OCI-M2 (cell line): ENCODE data around the gene TMEM62.
A peak's percentile ranks its signal among the peaks of the same experiment; 100 is the strongest.

Experiments used
- DNase-seq: peaks from one replicate; lab custom pipeline; 2025; ENCODE audit not compliant: unreplicated experiment; lab: John Stamatoyannopoulos, UW

The TMEM62 gene

DNA sequence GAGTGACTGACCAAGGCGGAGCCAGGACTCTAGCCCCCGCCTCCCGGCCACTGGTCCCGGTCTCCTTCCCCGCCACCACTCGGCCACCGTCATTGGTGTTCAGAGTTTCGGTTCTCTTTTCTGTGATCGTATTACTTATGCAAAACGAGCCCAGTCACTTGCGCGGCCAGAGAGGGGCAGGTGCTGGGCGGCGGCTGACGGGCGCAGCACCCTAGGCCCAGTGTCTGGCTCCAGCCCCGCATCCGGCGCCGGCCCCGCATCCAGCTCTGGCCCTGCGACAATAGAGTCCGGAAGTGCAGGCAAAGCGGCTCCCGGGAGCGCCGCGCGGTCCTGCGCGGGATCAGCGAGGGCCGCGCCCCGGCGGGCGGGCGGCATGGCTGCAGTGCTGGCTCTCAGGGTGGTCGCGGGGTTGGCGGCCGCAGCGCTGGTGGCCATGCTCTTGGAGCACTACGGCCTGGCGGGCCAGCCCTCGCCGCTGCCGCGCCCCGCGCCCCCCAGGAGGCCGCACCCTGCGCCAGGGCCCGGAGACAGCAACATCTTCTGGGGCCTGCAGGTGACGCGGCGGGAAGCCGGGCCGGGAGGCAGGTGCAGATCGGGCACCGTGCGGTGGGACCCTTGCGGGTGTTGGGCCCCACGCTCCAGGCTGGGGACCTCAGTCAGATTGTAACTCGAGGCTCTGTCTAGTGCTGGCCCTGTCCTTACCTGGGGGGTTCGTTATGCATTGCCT is at the start of gene TMEM62:
Gene TMEM62, plus strand, starts transcription at position 157 of the 727 bp plus-strand sequence. Its CDS starts 217 bp downstream, at position 374.
- DNase-seq = peak; percentile 63

DNA sequence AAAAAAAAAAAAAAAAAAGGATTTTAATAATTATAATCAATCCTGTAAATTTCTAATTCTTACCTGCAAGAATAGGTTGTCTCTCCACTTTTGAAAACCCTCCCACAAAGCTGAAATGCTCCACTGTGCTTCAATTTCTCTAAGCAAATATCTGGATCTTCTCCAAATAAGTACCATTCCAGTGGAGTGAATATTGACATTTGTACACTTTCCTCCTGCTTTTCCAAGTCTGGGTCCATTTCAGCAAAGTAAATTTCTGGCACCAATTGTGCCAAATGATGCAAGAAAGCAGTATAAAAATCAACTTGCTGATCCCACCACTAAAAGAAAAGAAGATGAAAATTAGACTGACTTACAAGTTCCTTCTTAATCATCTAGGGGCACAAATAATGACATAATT is 47.5 kb upstream of the TMEM62 start:
- no peak for DNase-seq

DNA sequence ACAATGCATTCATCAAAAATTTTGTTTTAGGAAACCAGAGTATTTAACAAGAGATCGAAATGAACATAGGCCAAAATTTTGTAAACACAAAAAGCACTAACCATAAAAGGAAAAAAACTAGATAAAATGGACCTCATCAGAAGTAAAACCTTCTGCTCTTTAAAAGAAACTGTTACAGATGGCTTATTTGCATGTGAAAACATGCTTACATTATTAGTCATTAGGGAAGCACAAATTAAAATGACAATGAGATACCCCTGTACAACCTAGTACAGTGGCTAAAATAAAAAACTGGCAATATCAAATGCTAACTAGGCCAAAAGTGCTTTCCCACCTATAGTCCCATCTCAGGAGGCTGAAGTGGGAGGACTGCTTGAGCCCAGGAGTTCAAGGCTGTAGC is 46.8 kb upstream of the TMEM62 start:
- DNase-seq = no peak

DNA sequence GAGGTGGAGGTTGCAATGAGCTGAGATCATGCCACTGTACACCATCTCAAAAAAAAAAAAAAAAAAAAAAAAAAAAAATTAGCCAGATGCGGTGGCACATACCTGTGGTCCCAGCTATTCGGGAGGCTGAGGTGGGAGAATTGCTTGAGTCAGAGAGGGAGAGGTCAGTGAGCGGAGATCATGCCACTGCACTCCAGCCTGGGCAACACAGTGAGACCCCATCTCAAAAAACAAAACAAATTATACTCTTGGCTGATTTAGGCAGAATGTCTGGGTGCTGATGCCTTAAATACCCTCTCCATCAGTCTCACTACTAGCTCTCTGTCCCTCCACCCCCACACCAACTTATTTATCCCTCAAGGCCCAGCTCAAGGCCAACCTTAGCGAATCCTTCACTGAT is 41.5 kb upstream of the TMEM62 start:
- no peak for DNase-seq

DNA sequence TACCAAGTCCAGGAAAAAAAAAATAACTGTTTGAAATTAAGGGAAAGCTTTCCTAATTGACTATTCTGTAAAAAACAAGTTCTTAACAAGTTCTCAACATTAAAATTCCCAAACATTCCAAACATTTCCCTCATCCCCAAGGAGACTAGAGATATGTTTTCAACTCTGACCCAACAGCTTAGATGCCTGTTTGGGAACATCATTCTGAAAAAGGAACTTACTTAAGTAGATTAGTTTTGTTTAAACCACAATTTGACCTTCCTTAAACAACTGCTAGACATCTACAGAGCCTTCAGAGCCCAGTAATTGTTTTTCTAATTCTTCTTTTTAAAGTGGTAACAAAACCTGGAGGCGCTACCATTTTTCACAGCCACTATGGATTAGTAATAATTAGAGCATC is 40.4 kb upstream of the TMEM62 start:
- no peak for DNase-seq

DNA sequence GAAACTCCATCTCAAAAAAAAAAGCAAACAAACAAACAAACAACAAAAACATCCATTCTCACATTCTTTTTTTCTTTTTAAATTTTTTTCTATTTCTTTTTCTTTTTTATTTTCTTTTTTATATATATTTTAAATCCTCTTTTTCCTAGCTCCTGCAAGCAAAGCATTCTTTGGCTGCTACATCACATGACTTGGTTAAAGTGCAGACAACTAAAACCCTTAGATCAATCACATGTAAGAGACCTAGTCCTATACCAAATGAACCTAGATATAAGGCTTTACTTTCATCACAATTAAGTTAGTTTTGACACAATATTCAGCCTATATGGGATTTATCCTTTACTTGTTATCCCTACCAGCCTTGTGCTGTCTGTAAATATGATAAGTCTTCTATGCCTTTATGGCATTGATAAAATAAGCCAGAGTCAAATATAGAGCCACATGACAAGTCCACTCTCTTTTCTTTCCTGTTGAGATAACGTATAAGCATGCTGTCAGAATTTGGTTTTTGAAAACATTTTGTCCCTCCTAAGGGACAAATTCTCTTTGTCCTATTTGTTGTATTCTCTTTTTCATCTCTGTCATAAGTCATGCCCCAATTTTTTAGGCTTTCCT is 38.9 kb upstream of the TMEM62 start:
- DNase-seq = no peak

DNA sequence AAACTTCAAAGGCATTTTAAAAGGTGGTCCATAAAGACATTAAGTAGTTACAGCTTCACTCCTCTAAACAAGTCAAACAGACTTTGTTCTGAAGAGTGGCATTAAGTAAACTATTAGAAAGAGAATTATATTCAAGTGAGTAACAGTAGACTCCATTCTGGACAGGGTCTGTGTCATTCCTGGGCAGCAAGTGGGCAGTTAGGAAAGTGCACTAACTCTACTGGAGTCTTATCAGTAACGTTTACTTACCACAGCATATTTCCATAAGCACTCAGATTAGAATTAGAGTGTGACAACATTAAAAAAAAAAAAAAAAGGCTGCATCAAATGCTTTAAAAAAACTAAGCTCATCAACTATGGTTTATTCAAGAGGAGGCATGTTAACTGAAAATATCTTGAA is 38.1 kb upstream of the TMEM62 start:
- no peak for DNase-seq

DNA sequence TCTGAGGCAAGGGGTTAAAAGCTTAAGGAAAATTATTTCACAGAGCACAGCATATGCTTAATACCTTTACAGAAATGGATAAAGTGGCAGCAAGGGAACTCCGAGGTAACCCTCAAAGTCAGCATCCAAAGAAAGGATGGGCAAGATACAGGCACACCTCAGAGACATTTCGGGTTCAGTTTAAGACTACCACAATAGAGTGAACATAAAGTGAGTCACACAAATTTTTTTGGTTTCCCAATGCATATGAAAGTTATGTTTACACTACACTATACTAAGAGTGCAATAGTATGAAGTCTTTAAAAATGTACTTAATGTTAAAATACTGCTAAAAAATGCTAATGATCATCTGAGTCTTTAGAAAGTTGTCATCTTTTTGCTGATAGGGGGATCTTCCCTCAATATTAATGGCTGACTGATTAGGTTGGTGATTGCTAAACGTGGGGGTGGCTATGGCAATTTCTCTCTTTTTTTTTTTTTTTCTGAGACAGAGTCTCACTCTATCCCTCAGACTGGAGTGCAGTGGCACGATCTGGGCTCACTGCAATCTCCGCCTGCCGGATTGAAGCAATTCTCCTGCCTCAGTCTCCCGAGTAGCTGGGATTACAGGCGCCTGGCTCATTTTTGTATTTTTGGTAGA is 37.6 kb upstream of the TMEM62 start:
- DNase-seq = no peak

DNA sequence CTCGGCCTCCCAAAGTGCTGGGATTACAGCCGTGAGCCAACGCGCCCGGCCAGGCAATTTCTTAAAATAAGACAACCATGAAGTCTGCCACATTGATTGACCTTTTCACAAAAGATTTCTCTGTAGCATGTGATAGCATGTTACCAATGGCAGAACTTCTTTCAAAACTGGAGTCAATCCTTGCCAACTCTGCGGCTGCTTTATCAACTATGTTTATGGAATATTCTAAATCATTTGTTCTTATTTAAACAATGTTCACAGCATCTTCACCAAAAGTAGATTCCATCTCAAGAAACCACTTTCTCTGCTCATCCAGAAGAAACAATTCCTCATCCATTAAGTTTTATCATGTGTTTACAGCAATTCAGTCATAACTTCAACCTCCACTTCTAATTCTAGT is 37.0 kb upstream of the TMEM62 start:
- no peak for DNase-seq

DNA sequence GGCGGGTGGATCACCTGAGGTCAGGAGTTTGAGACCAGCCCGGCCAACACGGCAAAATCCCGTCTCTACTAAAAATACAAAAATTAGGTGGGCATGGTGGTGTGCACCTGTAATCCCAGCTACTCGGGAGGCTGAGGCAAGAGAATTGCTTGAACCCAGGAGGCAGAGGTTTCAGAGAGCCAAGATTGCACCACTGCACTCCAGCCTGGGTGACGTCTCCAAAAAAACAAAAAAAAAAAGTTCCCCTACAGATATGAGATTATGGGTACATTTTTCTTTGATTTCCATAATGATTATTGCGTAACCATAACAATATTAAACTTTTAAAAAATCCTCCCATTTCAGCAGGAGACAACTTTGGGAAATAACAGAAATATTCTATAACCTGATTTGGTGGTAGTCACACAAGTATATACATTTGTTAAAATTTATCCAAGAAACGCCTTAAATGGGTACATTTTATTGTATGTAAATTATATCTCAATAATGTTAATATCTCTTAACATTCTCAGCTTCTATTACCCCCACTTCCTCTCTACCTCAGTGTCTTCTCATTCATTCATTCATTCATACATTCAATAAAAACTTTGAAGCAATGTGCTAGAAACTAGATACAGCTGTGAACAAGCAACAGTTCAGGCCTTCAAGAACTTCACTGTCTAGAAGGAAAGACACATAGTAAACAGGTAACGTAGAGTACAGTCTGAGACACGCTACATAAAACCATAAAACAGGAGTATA is 34.1 kb upstream of the TMEM62 start:
- DNase-seq = no peak

DNA sequence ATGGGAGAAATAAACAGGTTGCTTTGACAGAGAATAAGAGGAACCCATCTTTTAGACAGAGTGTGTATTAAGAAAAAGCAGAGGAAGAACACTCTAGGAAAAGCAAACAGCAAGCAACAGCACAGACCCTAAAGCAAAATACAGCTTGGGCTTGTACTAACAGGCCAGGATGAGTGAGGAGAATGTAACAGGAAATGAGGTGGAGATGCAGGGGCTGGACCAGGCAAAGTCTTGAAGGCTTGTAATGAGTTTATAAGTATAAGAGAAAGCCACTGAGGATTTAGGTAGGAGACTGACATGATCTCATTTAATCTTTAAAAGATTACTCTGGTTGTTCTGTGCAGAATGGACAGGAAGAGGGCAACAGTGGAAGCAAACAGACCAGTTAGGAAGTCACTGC is 32.4 kb upstream of the TMEM62 start:
- DNase-seq = no peak

DNA sequence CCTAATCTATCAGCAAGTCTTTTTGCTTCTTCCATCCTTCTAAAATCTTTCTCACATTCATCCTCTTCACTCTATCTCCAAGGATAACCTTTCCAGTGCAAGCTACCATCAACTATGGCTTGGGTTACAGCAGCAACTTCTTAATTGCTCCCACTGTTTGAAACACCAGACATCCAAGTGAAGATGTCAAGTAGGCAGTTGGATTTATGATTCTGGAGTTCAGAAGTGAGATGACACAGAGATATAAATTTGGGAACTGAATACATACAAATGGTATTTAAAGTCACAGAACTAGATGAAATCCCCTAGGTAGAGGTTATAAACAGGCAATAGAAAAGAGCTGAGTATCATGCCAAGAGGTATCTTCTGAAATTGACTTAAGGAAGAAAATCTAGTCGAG is 31.2 kb upstream of the TMEM62 start:
- no peak for DNase-seq

DNA sequence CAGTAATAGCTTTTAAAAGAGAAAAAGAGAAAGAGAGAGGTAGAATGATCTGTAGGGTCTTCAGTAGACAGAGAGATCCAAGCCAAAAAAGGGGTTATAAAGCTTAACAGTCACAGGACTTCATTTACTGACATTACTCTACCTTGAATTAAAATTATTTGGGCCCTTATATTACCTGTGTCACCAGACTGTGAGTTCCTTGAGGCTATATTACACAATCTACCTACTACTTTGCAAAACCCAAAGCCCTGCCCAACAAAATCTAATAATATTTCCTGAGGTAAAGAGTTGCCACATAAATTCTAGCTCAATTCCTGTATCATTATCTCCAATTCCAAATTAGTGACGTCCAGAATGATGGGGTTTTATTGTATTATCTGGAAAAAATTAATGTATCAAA is 29.5 kb upstream of the TMEM62 start:
- no peak for DNase-seq

DNA sequence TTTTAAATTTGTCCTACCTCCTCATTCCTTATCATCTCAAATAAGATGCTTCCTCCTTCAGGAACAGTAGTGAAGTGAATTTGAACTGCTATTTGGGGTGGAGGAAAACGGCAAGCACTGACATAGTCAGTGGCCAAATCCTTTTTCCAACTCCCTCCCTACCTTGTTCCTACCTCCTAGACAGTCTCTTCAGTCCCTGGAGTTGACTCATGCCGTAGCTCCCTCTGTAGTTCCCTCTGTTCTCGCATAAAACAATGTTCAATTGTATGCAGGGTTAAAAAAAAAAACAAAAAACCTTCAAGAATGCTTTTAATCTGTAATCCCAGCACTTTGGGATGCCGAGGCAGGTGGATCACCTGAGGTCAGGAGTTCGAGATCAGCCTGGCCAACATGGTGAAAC is 29.0 kb upstream of the TMEM62 start:
- DNase-seq = no peak

DNA sequence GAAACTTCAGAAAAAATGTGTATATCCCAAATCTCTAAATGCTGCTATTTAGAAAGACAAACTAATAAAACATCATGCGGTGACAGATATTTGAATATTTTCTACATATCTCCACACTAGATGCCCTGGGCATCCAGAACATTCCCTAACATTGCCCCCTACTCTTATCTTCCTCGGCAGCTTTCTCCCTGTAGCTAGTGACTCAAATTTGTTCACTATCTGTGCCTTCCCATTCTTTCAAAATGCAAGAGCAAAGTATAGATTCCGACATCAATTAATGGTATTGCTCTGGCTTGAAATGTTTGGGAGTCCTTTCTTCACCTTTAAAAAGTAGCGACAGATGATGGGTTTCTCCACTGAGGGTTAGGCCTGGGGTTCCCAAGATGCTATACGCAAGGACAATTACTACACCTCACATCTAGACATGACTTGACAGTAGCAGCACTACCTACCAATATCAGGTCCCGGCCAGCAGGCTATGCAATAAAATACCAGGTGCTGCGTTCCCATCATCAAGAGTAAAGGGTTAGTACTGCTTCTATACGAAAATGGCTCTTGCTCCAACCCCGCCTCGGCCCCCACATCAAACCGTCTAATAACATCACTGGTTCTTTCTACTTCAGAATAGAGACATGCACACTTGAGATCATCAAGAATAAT is 28.2 kb upstream of the TMEM62 start:
- no peak for DNase-seq

DNA sequence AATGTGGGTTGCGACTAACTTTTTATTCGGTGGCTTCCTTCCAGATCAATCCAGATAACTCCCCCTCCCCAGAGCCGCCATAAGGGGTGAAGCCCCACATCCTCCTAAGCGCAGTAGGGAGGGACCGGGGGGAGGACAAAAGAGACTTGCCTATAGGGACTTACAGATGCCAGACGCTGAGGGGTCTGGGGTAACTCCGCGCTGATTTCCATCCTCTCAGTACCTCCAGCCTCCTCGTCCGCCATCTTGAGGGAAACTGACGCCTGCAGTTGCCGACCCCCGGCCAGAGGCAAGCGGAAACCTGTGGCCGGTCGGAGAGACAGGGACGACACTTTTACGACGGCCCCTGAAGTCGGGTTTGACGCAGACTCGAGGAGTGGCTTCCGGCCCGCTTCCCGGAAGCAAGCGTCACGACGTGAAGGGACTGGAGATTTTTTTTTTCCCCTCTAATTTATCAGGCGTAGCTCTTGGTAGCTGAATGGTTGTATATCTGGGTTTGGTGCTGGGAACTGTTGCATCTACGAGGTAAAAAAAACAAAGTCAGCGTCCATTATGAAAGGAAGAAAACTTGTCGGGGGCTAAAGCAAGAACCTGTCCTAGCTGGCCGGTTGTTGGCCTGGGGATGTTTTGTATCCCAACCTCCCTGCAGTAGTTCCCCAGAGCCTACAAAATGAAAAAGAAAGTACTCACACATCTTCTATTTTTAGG is 27.5 kb upstream of the TMEM62 start, which contains the start of gene UBR1:
Gene UBR1, minus strand, starts transcription at position 261 of the 708 bp plus-strand sequence. Its CDS starts 16 bp downstream, at position 245.
- DNase-seq = no peak

DNA sequence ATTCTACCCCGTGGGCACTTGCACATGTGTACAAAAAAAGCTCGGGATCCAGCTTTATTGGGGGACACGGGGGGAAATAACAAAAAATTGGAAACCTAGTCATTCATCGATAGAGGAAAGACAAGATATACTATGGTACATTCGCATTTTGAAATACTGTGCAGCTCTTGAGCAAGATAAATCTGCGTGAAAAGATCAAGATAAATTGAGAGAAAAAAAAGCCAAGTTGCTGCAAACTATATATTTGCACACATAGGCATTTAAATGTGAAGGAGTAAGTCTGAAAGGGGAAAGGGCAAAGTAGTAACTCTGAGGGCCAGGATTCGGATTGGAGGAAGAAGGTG is 26.9 kb upstream of the TMEM62 start:
- DNase-seq = no peak

DNA sequence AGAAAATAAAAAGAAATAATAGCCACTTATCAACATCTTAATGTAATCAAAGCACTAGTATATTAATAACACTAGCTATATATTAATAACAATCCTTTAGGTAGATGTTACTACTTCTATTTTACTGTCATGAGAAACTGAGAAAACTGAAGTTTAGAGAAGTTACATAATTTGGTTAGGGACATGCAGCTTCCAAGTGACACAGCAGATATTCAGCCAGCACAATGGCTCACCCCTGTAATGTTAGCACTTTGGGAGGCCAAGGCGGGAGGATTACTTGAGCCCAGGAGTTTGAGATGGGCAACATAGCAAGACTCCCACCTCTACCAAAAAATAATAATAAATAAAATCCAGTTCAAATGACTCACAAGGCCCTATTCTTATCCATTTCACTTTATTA is 25.6 kb upstream of the TMEM62 start:
- DNase-seq = no peak

DNA sequence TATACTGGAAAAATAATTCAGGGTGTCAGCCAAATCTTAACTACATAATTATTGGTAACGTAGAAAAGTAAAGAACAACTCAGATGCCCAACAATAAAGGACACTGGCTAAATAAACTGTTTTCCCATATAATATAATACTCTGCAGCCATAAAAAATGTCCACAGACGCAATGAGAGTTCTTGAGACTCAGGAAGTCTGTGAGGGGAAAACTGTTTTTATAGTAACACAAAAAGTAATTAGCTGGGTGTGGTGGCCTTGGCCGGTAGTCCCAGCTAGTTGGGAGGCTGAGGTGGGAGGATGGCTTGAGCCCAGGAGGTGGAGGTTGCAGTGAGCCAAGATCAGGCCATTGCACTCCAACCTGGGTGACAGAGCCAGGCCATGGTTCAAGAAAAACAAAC is 22.0 kb upstream of the TMEM62 start:
- no peak for DNase-seq

DNA sequence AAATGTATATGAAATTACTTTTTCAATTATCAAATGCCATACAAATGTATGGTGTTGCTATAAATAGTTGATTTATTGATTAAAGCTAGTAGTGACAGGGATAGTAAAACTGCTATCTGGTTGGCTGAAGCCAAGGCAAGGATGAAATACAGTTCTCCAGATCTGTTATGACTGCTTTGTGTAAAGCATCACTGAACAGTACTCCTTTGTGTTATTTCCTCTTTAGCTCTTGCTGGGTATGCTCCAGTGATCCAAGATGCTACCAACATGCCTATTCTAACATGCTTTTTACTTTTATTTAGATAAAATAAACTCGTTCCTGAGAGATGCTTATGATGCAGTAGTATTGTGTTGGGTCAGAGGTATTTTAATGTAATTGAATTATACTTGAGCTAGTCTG is 15.1 kb upstream of the TMEM62 start:
- no peak for DNase-seq

DNA sequence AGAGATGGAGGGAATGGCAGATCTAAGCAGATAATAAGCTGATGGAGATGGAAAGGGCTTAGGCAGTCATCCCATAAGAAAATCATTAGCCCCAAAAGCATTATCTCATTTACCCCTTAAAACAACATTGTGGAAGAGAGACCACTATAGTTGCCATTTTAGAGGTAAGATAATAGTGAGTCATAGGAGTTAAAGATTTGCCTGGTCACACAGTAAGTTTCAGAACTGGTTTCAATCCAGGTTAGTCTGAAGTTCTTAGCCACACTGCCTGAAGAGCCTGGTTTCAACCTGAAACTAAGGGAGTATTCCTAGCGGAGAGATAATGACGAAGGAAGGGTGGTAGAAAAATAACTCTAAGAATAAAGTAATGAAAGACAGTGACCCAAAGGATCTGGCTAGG is 14.6 kb upstream of the TMEM62 start:
- no peak for DNase-seq
